A673 (cell line): ENCODE data around the gene C3orf38.

ENCODE experiments used
- EZH2 ChIP-seq: fragments of 200-600 bp; sonication (generic); IDR thresholded peaks from 2 replicates; pipeline ENCODE4 v1.6.1; 2017; ENCODE audit warnings: borderline replicate concordance, low read depth, mild to moderate bottlenecking, mixed read lengths, antibody characterized with exemption, low read length; ENCODE audit not compliant: poor library complexity, severe bottlenecking
- TF ChIP-seq, protein P1 (sequence below): fragments of 300-800, 200-600 bp; sonication (generic); conservative IDR thresholded peaks from 2 replicates; pipeline ENCODE4 v1.5.1; 2017; ENCODE audit warnings: low read depth, mild to moderate bottlenecking, antibody characterized with exemption, low read length, moderate library complexity, mixed read lengths

DNA sequence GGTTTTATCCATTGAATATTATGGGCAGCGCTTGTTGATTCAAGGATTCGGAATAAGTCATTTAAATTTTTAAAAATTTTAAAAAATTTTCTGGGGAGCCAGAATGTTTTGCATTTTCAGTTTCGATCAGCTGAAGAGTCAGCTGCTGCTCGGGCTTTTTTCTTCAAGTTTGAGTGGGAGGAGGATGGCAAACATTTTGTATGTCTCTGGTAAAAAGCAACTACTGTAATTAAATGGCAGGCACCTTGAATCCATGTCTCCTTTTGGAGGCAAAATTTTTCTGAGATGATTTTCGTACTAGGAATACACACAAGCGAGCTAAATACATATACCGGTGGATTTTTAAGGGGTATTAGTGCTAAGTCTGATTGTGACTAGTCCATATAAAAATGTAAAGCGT lies 612 bp downstream of the C3orf38 start:
- TF ChIP-seq, protein P1, sequence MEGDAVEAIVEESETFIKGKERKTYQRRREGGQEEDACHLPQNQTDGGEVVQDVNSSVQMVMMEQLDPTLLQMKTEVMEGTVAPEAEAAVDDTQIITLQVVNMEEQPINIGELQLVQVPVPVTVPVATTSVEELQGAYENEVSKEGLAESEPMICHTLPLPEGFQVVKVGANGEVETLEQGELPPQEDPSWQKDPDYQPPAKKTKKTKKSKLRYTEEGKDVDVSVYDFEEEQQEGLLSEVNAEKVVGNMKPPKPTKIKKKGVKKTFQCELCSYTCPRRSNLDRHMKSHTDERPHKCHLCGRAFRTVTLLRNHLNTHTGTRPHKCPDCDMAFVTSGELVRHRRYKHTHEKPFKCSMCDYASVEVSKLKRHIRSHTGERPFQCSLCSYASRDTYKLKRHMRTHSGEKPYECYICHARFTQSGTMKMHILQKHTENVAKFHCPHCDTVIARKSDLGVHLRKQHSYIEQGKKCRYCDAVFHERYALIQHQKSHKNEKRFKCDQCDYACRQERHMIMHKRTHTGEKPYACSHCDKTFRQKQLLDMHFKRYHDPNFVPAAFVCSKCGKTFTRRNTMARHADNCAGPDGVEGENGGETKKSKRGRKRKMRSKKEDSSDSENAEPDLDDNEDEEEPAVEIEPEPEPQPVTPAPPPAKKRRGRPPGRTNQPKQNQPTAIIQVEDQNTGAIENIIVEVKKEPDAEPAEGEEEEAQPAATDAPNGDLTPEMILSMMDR, result no peak
- no peak for TF ChIP-seq EZH2
